Neutrophil (primary cell): Measurements from ENCODE around the gene NEK4.

ENCODE experiments used
- H3K27ac ChIP-seq: fragments of 200-600 bp; sonication (generic); 2 replicates; pipeline ENCODE4 v1.5.1; 2016; ENCODE audit warnings: mild to moderate bottlenecking, moderate library complexity
- H3K27me3 ChIP-seq: fragments of 200-600 bp; sonication (generic); 2 replicates; pipeline ENCODE4 v1.6.0; 2016; ENCODE audit warnings: mild to moderate bottlenecking
- H3K36me3 ChIP-seq: fragments of 200-600 bp; sonication (generic); 2 replicates; pipeline ENCODE4 v1.5.1; 2017
- H3K4me1 ChIP-seq, 2 experiments: fragments of 200-600 bp in 1 of 2; sonication (generic) in 1 of 2; 1 replicate in 1 of 2; 2 replicates in 1 of 2; pipeline versions ENCODE4 v1.5.1 to v1.6.1; 2013 to 2016; ENCODE audit warnings: low read depth in 1 of 2, low read length in 1 of 2, mild to moderate bottlenecking in 1 of 2, moderate library complexity in 1 of 2; ENCODE audit not compliant: control insufficient read depth in 1 of 2, insufficient read depth in 1 of 2
- H3K4me3 ChIP-seq, 2 experiments: fragments of 200-600 bp in 1 of 2; sonication (generic) in 1 of 2; 1 replicate in 1 of 2; 2 replicates in 1 of 2; pipeline ENCODE4 v1.5.1; 2013 to 2016; ENCODE audit warnings: low read depth in 1 of 2, low read length in 1 of 2, mild to moderate bottlenecking in 1 of 2, moderate library complexity in 1 of 2
- H3K9me3 ChIP-seq: fragments of 200-600 bp; sonication (generic); 2 replicates; pipeline ENCODE4 v1.5.1; 2016
- CTCF ChIP-seq: fragments of 200-600 bp; sonication (generic); IDR thresholded peaks from 2 replicates; pipeline ENCODE4 v1.5.1; 2016; ENCODE audit warnings: antibody characterized with exemption

NEK4 gene

GRCh38 chr3:52816199-52816598, 45.5 kb upstream of the NEK4 start:
- no peaks in the 10 kb centered on the region for H3K4me1 ChIP-seq
- no peak overlapping the region for H3K4me3 ChIP-seq
- H3K27me3 ChIP-seq = no peaks in the 10 kb centered on the region
- H3K9me3 ChIP-seq = no peaks in the 10 kb centered on the region
- peaks cover 59% of the 10 kb centered on the region for H3K36me3 ChIP-seq
- no peak overlapping the region for H3K27ac ChIP-seq
- TF ChIP-seq CTCF = no peak

- Histone ChIP-seq H3K4me3 (no peak overlapping the region), H3K27ac (no peak overlapping the region), H3K27me3 (no peaks in the 10 kb centered on the region), H3K9me3 (no peaks in the 10 kb centered on the region), H3K4me1 (no peaks in the 10 kb centered on the region), H3K36me3 (peaks cover 36% of the 10 kb centered on the region)
- TF ChIP-seq CTCF = no peak
These were observed 43.1 kb upstream of the NEK4 start for GRCh38 chr3:52813810-52814209.

- no peaks in the 10 kb centered on the region for H3K4me1 ChIP-seq
- peaks cover 19% of the 10 kb centered on the region for H3K36me3 ChIP-seq
- H3K4me3 ChIP-seq = no peak overlapping the region
- no peaks in the 10 kb centered on the region for H3K9me3 ChIP-seq
- TF ChIP-seq CTCF = no peak
- no peak overlapping the region for H3K27ac ChIP-seq
- H3K27me3 ChIP-seq = no peaks in the 10 kb centered on the region
These were observed 40.8 kb upstream of the NEK4 start for GRCh38 chr3:52811452-52812011.

- no peak for TF ChIP-seq CTCF
- Histone ChIP-seq H3K27me3 (no peaks in the 10 kb centered on the region), H3K27ac (no peak overlapping the region), H3K9me3 (no peaks in the 10 kb centered on the region), H3K4me3 (no peak overlapping the region), H3K36me3 (peaks cover 14% of the 10 kb centered on the region), H3K4me1 (no peaks in the 10 kb centered on the region)
These were observed 40.2 kb upstream of the NEK4 start for GRCh38 chr3:52810923-52811322.

- Histone ChIP-seq H3K27ac (no peak overlapping the region), H3K9me3 (no peaks in the 10 kb centered on the region), H3K27me3 (no peaks in the 10 kb centered on the region), H3K4me3 (no peak overlapping the region), H3K36me3 (peaks cover 14% of the 10 kb centered on the region), H3K4me1 (no peaks in the 10 kb centered on the region)
- TF ChIP-seq CTCF = no peak
These were observed 39.1 kb upstream of the NEK4 start for GRCh38 chr3:52809662-52810377.
